HG02798 (cell line): ENCODE data around the gene MKI67.
A peak's percentile ranks its signal among the peaks of the same experiment; 100 is the strongest.

Experiments used
- ATAC-seq: cut with Tn5 transposase; IDR thresholded peaks from one replicate; pipeline ENCODE4 v1.9.1; 2021; ENCODE audit warnings: mild to moderate bottlenecking; ENCODE audit not compliant: unreplicated experiment, poor library complexity

The MKI67 gene

DNA sequence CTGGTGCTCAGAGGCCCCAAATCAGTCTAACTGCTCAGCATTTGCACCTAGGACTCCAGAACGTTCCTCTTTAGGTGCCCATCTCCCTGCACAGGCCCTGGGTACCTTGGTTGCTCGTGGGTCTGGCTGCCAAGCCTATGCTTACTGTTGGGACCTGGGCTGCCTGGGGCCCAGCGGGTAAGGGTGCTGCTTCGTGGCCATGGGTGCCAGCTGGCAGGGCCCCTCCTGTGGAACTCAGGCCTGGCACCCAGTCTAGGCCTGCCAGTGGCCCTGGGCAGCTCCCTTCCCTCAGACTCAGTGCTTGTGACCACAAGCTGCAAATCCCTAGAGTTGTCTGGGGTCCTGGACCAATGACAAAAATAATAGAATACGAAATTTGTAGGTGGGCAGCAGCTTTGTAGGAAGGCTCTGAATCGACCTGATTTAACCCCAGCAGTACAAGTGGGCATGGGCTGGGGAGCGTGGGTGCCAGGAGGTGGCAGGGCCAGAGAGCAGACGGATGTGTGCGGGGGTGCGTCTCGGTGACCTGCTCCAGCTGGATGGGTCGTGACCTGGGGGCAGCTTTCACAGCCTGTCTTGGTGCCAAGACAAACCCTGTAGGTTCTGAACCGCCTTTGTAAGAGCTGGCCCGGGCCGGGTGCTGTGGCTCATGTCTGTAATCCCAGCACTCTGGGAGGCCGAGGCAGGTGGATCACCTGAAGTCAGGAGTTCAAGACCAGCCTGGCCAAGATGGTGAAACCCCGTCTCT is 69.7 kb downstream of the MKI67 start:
- ATAC-seq = no peak

DNA sequence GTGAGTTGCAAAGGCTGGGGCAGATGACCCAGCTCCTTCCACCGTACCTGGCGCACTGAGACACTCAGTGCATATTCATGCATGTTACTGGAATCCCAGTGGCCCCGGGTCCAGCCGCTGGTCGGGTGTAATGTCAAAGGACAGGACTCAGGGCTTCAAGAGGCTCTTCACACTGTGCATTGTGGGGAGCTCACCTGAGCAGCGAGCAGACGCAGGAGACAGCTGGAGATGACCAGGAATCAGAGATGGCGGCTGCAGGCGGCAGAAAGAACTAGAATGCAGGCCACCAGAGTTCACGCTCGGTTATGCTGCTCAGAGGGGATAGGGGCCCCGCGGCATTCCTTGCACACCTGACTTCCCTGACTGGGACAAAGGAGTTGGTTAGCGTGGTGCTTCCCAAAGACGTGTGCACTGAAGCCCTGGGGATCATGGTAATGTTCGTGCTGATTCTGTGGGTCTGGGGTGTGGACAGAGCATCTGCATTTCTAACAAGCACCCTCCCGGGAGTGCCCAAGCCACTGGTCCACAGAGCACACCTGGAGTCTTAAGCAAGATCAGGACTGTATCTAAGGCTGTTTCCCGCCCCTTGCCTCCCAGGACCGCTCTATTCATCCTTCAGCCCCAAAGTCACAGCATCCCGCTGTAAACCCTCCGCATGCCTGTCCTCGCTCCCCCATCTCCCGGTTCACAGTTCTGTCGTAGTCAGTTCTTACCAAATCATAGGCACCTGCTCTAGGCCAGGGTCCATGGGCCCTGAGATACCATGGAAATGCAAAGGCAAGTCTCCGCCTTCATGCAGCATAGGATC is 71.0 kb downstream of the MKI67 start:
- no peak for ATAC-seq

DNA sequence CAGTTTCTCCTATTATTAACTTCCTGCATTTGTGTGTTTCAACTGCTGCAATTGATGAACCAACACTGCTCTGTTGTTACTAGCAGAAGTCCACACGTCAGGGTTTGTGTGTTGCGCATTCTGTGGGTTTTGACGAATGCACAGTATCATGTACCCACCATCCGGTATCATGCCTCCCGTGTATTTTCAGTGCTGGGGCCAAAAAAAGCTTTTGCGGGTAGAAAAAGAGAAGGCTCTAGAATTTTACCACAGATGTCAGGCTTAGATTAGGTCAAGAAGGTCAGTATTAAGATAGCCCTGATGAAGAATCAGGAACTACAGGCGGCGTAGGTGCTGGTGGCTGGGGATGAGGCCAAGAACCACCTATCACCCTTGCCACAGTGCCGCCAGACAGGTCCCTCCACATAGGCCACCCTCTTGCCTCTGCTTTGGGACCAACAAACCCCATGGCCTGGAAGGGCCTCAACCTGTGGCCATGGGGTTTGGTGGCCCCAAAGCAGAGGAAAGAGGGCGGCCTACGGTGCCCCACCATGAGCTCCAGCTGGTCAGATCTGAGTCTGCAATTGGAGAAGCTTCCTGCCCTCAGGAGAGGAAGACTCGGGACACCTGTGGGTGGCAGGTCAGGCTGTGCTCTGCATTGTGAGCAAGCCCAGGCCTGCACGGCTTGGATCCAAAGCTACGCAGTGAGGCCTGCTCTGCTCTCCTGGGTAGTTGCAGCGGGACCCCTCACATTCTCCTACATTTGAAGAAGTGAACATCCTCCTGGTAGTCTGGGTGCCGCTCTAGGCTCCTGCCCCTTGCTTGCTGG is 71.9 kb downstream of the MKI67 start:
- ATAC-seq = no peak

DNA sequence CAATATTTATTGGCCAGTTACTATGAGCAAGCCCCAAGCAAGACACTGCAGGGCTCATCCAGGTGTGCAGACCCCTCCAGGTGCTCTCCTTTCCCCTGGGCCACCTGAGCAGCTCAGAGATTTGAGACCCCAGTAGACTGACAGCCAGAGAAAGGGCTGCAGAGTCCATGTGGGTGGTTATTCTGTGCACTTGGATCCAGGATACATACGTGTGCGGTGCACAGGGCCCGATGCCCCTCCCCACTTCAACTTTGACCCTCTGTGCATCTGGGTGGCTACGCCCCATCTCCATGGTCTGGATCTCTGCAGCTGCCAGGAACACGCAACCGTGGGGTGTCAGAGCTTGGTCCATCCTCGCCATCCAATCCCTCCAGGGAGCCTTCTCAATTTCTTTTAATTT is 72.9 kb downstream of the MKI67 start:
- no peak for ATAC-seq

DNA sequence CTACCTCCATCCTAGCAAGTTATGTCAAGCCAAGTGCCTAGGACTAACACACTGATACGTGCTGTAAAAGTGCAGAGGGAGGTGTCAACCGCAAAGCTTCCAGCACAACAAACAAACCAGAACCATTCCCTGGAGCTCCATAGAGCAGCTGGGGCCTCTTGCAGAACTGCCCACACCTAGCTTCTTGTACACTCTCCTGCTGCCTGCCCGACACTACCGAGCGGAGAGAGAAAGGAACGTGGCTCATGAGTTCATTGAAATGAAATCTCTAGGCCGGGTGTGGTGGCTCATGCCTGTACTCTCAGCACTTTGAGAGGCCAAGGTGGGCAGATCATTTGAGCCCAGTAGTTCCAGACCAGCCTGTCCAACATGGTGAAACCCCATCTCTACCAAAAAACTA is 73.5 kb downstream of the MKI67 start:
- no peak for ATAC-seq

DNA sequence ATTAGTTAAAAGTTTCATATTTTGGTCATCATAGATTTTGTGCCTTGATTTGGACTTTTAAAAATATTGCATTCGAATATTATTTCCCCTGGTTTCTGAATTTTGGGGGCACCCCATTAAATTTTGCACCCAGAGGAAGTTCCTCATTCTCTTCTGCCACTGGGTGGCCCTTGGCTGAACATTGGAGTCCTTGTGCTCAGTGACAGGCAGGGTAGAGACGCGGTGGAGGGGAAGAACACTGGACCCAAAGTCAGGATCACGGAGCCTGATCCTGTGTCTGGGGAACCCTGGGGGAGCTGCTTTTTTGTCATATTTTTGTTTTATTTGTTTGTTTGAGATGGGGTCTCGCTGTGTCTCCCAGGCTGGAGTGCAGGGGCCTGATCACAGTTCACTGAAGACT is 74.7 kb downstream of the MKI67 start:
- ATAC-seq = no peak

DNA sequence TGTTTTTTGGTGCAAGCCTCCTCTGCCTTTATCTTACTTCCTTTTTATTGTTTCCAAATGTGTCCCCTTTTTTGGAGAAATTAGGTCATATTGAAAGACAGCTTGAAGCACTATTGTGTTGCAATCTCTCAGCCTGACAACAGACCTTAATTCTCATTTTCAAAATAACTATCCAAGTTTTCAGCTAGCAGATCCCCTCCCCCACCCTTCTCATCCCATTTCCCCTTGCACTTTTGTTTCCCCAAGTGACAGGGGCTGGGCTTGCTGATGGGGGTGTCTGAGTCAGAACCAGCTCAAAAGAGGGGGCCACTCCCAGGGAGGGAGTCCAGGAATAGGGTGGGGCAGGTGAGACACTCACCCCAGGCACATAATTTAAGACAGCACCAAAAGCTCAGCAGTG is 75.3 kb downstream of the MKI67 start:
- ATAC-seq = no peak

DNA sequence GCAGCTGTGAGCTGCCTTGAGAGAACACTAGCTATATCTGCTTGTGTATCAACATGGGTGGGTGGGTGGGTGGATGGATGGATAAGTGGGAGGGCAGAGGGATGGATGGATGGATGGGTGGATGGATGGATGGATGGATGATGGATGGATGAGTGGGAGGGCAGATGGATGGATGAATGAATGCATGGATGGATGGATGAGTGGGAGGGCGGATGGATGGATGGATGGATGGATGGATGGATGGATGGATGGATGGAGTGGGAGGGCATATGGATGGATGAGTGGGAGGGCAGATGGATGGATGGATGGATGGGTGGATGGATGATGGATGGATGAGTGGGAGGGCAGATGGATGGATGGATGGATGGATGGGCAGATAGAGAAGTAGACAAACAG is 76.1 kb downstream of the MKI67 start:
- ATAC-seq = no peak

DNA sequence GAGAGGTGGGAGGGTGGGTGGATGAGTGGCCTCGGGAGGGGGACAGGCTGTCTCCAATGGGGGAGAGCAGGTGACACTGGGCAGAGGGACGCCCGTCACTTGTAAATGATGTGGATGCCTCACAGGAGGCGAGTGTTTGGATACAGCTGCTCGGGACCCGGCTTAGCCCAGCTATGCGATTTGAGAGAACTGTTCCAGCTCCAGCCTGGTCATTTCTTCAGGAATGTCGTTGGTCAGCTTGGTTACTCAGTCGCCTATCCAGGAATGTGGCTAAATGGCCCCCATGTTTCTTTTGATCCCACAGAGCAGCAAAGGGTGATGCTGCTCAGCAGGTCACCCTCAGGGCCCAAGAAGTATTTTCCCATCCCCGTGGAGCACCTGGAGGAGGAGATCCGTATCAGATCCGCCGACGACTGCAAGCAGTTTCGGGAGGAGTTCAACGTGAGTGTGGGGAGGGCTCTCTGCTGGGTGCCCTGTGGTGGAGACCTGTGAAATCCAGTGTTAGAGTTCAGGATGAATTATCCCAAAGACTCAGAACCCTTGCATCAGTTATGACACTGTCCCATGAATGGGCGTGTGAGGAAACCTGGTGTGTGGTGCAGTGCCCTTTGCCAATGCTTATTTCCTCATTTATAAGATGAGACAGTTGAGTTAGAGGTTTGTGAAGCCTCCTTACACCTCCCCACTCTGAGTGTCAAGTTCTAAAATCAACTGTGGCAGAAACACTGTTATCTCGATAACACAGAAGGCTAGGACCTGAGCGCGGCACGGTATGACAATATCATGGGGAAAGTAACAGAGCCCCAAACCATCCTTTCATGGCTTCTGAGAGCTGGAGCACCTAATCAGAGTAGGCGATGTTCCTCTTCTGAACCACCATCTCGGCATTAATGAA is 76.8 kb downstream of the MKI67 start:
- ATAC-seq = no peak

DNA sequence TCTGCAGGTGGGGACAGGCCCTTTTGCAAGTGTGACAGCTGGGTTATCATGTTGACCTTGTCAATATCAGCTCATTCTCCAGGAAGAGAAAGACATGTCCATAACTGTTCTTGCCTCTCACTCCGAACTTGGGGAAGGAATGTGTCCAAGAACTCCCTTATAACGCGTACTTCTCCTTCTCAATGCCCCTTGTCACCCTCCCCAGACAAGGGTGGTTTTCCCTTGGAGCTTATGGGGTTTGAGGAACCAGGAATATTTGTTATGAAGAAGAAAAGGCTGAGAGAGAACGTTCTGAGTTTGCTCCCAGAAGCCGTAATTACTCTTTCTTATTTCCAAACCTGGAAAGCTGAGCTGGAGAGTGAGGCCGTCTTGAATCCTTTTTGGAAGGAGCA is 77.4 kb downstream of the MKI67 start:
- no peak for ATAC-seq

DNA sequence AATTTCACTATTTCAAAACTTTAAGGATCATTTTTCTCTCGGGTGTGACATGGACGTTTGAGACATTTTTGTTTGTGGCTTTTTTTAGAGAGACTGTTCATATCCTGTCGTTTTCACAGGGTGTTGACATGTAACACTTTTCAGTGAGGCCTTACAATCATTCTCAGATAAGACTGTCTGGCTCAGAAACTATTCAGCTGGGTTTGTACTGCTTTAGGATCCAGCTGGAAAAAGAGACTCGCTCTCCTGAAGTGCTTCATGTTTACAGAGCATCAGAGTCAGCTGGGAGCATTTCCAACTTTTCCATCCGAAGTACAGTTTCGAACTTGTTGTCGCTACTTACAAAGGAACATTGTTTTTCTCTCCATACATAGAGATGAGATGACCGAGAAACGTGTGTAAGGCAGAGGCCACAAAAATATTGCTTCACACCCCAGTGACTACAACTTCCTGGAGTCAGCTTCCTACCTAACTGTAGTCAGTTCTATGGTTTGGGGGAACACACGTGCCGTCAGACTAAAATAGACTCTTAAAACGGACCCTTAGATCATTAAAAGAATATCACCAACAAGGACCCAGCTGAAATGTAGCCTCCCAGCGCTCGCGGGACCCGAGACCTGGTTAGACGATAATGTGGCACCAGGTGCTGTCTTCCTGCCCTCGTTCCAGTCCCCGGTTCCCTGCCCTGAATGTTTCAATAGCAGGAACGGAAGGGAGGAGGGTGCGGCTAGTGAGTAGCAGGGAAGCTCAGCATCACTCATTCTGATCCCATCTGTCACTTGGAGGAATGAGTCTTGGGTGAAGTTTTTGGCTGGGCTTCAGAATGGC is 78.0 kb downstream of the MKI67 start:
- peak; percentile 23 for ATAC-seq

DNA sequence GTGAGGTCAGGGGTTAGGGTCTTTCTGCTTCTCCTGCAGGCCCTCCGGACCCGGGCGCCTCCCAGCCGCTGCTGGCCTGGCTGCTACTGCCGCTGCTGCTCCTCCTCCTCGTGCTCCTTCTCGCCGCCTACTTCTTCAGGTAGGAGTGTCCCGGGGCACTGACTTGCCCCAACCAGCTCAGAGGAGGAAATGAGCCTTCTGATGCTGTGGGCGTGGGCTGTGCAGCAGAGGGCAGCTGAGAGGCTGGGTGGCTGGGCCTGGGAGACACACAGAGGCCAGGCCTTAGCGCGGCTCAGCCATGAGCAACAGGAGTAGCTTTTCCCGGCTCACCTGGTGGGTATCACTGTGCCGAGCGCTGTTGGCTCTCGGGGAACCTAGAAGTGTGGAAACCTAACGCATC is 78.9 kb downstream of the MKI67 start:
- ATAC-seq = peak; percentile 99

DNA sequence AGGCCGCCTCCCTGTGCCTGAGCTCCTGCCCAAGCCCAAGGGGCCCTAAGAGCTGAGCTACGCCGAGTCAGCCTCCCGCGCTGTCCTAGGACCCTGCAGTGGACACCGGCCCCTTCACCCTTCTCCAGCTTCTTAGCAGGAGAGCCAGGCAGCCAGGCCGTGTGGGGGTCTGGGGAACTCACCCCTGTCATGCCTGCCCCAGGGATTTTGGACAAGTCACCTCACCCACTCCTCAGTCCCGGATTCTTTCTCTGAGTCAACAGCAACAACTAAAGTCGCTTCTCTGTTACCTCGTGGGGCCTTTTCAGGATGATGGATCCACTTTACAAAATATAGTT is 79.3 kb downstream of the MKI67 start:
- ATAC-seq = no peak
